Measurements from ENCODE around the gene GBE1. TPM values are rescaled to one million over a fixed set of nuclear protein-coding genes. Genes with fewer than 3 reads are reported as not detected.

Gene GBE1
- total RNA-seq, 1 donor from 2014 or later, result 11.3 TPM

DNA sequence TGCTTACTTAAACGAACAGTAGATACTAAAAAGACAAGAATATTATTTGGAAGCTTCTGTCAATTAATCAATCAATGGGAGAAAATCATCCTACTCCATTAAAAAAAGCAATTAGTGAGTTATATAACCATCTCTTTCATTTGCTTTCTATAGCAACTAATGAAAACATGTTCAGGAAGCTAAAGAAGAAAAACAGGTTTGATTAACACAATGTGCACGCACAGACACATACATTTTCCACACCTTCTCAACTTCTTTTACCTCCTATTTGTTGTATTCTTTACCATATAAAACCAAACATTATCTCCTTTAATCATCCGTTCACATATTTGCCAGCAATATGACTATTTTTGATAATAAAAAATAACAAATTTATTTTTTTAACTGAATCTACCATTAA is 111.3 kb downstream of the GBE1 start:
- no peak for DNase-seq
- Mint-ChIP-seq H3K9me3 (ENCODE audit: unreplicated experiment) (no peaks in the 10 kb centered on the region), H3K27ac (ENCODE audit: unreplicated experiment) (no peak overlapping the region), H3K36me3 (ENCODE audit: unreplicated experiment) (no peaks in the 10 kb centered on the region), H3K27me3 (ENCODE audit: unreplicated experiment) (no peaks in the 10 kb centered on the region), H3K4me3 (ENCODE audit: unreplicated experiment) (no peak overlapping the region), H3K4me1 (ENCODE audit: low read depth, unreplicated experiment) (no peaks in the 10 kb centered on the region)
- TF ChIP-seq CTCF (IDR thresholded peaks at IDR 0.05; ENCODE audit: partially characterized antibody, unreplicated experiment), result no peak

- Mint-ChIP-seq H3K4me1 (ENCODE audit: low read depth, unreplicated experiment) (no peaks in the 10 kb centered on the region), H3K9me3 (ENCODE audit: unreplicated experiment) (no peaks in the 10 kb centered on the region), H3K4me3 (ENCODE audit: unreplicated experiment) (no peak overlapping the region), H3K27ac (ENCODE audit: unreplicated experiment) (no peak overlapping the region), H3K27me3 (ENCODE audit: unreplicated experiment) (no peaks in the 10 kb centered on the region), H3K36me3 (ENCODE audit: unreplicated experiment) (no peaks in the 10 kb centered on the region)
- TF ChIP-seq CTCF (IDR thresholded peaks at IDR 0.05; ENCODE audit: partially characterized antibody, unreplicated experiment), result no peak
- DNase-seq, result no peak
Observed at GRCh38 chr3:81645248-81645647, 116.2 kb downstream of the GBE1 start.

GRCh38 chr3:81643721-81644120 is 117.7 kb downstream of the GBE1 start:
- no peaks in the 10 kb centered on the region for H3K9me3 Mint-ChIP-seq (ENCODE audit: unreplicated experiment)
- no peak for DNase-seq
- H3K36me3 Mint-ChIP-seq (ENCODE audit: unreplicated experiment), result no peaks in the 10 kb centered on the region
- H3K4me3 Mint-ChIP-seq (ENCODE audit: unreplicated experiment), result no peak overlapping the region
- no peak overlapping the region for H3K27ac Mint-ChIP-seq (ENCODE audit: unreplicated experiment)
- H3K4me1 Mint-ChIP-seq (ENCODE audit: low read depth, unreplicated experiment), result no peaks in the 10 kb centered on the region
- no peaks in the 10 kb centered on the region for H3K27me3 Mint-ChIP-seq (ENCODE audit: unreplicated experiment)
- TF ChIP-seq CTCF (IDR thresholded peaks at IDR 0.05; ENCODE audit: partially characterized antibody, unreplicated experiment), result no peak

GRCh38 chr3:81638480-81638879 is 123.0 kb downstream of the GBE1 start:
- Mint-ChIP-seq H3K4me3 (ENCODE audit: unreplicated experiment) (no peak overlapping the region), H3K4me1 (ENCODE audit: low read depth, unreplicated experiment) (no peaks in the 10 kb centered on the region), H3K27ac (ENCODE audit: unreplicated experiment) (no peak overlapping the region), H3K36me3 (ENCODE audit: unreplicated experiment) (no peaks in the 10 kb centered on the region), H3K27me3 (ENCODE audit: unreplicated experiment) (no peaks in the 10 kb centered on the region), H3K9me3 (ENCODE audit: unreplicated experiment) (no peaks in the 10 kb centered on the region)
- DNase-seq, result no peak
- no peak for TF ChIP-seq CTCF (IDR thresholded peaks at IDR 0.05; ENCODE audit: partially characterized antibody, unreplicated experiment)

DNA sequence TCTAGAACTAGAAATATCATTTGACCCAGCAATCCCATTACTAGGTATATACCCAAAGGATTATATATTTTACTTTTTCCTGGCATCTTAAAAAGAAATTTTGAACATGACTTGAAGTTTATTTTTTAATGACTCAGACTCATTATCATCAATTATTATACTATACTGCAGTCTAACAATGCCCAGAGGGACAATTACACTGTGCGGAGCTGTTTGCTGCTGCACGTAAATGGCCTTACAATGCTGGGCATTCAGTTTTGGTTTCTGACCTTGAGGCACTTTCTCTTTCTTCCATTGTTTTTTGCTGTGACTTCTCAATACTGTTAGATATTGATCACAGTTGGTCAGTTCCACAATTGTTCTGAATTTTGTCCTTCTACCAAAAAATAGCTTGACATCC is 128.8 kb downstream of the GBE1 start:
- no peak overlapping the region for H3K4me3 Mint-ChIP-seq (ENCODE audit: unreplicated experiment)
- H3K27ac Mint-ChIP-seq (ENCODE audit: unreplicated experiment), result no peak overlapping the region
- DNase-seq, result no peak
- H3K4me1 Mint-ChIP-seq (ENCODE audit: low read depth, unreplicated experiment), result no peaks in the 10 kb centered on the region
- no peaks in the 10 kb centered on the region for H3K27me3 Mint-ChIP-seq (ENCODE audit: unreplicated experiment)
- H3K9me3 Mint-ChIP-seq (ENCODE audit: unreplicated experiment), result no peaks in the 10 kb centered on the region
- no peaks in the 10 kb centered on the region for H3K36me3 Mint-ChIP-seq (ENCODE audit: unreplicated experiment)
- TF ChIP-seq CTCF (IDR thresholded peaks at IDR 0.05; ENCODE audit: partially characterized antibody, unreplicated experiment), result no peak
